Activated T-cell treated with anti-CD3 and anti-CD28 coated beads, Interleukin-2, amount 50 U/mL, for 1 hour (primary cell): ENCODE results near the gene ETF1.
A peak's percentile ranks its signal among the peaks of the same experiment; 100 is the strongest.
"Not testable (repeated sequence)": the region's sequence is repeated elsewhere in the genome, so short reads cannot be mapped to it uniquely, and the experiment has no call there.

ENCODE experiments used
- DNase-seq: peaks from one replicate; pipeline ENCODE4 v3.0.0-alpha.2; 2020

The ETF1 gene

GRCh38 chr5:138482638-138483037 is 60.4 kb downstream of the ETF1 start:
- no peak for DNase-seq

GRCh38 chr5:138476918-138477317 is 66.1 kb downstream of the ETF1 start:
- DNase-seq, result no peak

GRCh38 chr5:138473151-138473550 is 69.9 kb downstream of the ETF1 start:
- not testable (repeated sequence) for DNase-seq

- no peak for DNase-seq
Observed at GRCh38 chr5:138472353-138472752, 70.7 kb downstream of the ETF1 start.

GRCh38 chr5:138471052-138471361 is 72.0 kb downstream of the ETF1 start:
- DNase-seq, result no peak

- no peak for DNase-seq
Observed at GRCh38 chr5:138470322-138471051, 72.5 kb downstream of the ETF1 start.

GRCh38 chr5:138469540-138470321 is 73.3 kb downstream of the ETF1 start:
- DNase-seq, result peak; percentile 78

- DNase-seq, result no peak
Observed at GRCh38 chr5:138468966-138469539, 74.0 kb downstream of the ETF1 start.

GRCh38 chr5:138468133-138468965 is 74.7 kb downstream of the ETF1 start:
- DNase-seq, result peak; percentile 54

GRCh38 chr5:138467711-138468132 is 75.3 kb downstream of the ETF1 start:
- no peak for DNase-seq

GRCh38 chr5:138466900-138467710 is 75.9 kb downstream of the ETF1 start:
- DNase-seq, result peak; percentile 67

- peak; percentile 67 for DNase-seq
Observed at GRCh38 chr5:138466125-138466899, 76.7 kb downstream of the ETF1 start.

GRCh38 chr5:138465261-138466124 is 77.5 kb downstream of the ETF1 start, which contains the start of gene EGR1:
Gene EGR1 (plus strand): TSS chr5:138465479. CDS start chr5:138465762, 283 bp downstream.
- DNase-seq, result peak; percentile 79

- DNase-seq, result peak; percentile 98
Observed at GRCh38 chr5:138464388-138465260, 78.4 kb downstream of the ETF1 start.

- peak; percentile 93 for DNase-seq
Observed at GRCh38 chr5:138464008-138464387, 79.0 kb downstream of the ETF1 start.

- peak; percentile 44 for DNase-seq
Observed at GRCh38 chr5:138463419-138464007, 79.5 kb downstream of the ETF1 start.

GRCh38 chr5:138461343-138462125 is 81.5 kb downstream of the ETF1 start:
- no peak for DNase-seq
